Muscle layer of duodenum (tissue), 2 donors: ENCODE data around the gene LRRC25.
"Not testable (repeated sequence)": the region's sequence is repeated elsewhere in the genome, so short reads cannot be mapped to it uniquely, and the experiment has no call there.

Experiments used
- H3K27ac ChIP-seq: one replicate; pipeline ENCODE4 v1.7.0; 2013; ENCODE audit warnings: mild to moderate bottlenecking, low read length
- H3K27me3 ChIP-seq: one replicate; pipeline ENCODE4 v1.7.0; 2013; ENCODE audit warnings: low read depth, mild to moderate bottlenecking, control low read depth, low read length
- H3K36me3 ChIP-seq, 2 donors: one replicate each; pipeline ENCODE4 v1.7.0; 2013; ENCODE audit warnings: low read length in 2 of 2, control low read depth in 1 of 2, mild to moderate bottlenecking in 1 of 2; ENCODE audit not compliant: insufficient read depth in 2 of 2, control insufficient read depth in 1 of 2
- H3K4me1 ChIP-seq, 2 donors: one replicate each; pipeline ENCODE4 v1.7.0; 2013; ENCODE audit warnings: low read length in 2 of 2, mild to moderate bottlenecking in 2 of 2, control low read depth in 1 of 2, moderate library complexity in 1 of 2; ENCODE audit not compliant: insufficient read depth in 2 of 2, control insufficient read depth in 1 of 2
- H3K4me3 ChIP-seq, 2 donors: one replicate each; pipeline ENCODE4 v1.7.0; 2013; ENCODE audit warnings: low read length in 2 of 2, low read depth in 1 of 2, mild to moderate bottlenecking in 1 of 2
- H3K9me3 ChIP-seq, 2 donors: one replicate each; pipeline ENCODE4 v1.7.0; 2013; ENCODE audit warnings: low read length in 2 of 2, control low read depth in 1 of 2, mild to moderate bottlenecking in 1 of 2; ENCODE audit not compliant: control insufficient read depth in 1 of 2
- donor health status: healthy.

The LRRC25 gene

DNA sequence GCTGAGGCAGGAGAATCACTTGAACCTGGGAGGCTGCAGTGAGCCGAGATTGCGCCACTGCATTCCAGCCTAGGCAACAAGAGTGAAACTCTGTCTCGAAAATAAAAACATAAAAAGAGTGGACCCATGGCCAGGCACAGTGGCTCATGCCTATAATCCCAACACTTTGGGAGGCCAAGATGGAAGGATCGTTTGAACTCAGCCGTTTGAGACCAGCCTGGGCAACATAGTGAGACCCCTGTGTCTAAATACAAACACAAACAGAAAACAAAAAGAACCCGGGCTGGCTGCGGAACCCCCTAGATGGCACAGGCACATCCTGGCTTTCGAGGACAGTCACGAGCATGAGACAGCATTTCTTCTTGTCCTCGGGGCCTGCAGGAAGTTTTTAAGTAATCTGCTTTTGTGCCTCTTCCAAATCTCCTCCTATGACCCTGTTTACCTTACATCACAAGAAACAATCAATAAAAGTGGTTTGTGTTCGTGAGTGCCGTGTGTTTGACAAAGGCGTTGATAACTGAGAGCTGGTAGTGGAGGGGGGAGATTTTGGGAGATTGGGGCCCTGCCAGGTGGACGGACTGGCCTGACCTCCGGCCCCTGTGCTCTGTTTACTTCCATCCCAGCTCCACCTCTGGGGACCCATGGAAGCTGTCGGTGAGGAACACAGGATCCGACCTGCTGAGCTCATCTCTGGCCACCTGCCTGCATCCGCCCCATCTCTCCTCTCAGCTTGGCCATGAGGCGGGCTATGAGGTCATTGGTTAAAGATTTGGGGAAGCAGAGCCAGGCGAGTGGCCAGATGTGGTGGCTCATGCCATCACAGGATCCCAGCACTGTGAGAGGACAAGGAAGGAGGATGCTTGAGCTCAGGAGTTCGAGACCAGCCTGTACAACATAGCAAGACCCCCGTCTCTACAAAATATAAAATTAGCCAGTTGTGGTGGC lies 17.3 kb downstream of the LRRC25 start:
- Histone ChIP-seq H3K9me3 (no peaks in the 10 kb centered on the region), H3K27ac (peak overlapping the region; percentile 58), H3K36me3 (no peaks in the 10 kb centered on the region), H3K27me3 (no peaks in the 10 kb centered on the region), H3K4me3 (no peak overlapping the region), H3K4me1 (peaks cover 0 to 3% of the 10 kb centered on the region in 2 donors)

DNA sequence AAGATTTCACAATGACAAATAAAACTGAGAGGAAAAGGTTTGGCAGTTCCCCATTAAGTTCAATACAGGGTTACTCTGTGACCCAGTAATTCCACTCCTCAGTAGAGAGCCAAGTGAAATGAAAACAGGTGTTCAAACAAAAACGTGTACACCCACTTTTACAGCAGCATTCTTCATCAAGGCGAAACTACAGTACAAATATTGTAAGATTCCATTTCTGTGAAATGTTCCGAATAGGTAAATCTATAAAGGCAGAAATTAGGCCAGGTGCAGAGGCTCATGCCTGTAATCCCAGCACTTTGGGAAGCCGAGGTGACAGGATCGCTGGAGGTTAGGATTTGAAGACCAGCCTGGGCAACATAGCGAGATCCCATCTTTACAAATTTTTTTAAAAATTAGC lies 20.4 kb downstream of the LRRC25 start:
- Histone ChIP-seq H3K4me1 (peaks cover 9 to 11% of the 10 kb centered on the region in 2 donors), H3K27me3 (no peaks in the 10 kb centered on the region), H3K4me3 (no peak overlapping the region), H3K36me3 (no peaks in the 10 kb centered on the region), H3K9me3 (no peaks in the 10 kb centered on the region), H3K27ac (no peak overlapping the region)

DNA sequence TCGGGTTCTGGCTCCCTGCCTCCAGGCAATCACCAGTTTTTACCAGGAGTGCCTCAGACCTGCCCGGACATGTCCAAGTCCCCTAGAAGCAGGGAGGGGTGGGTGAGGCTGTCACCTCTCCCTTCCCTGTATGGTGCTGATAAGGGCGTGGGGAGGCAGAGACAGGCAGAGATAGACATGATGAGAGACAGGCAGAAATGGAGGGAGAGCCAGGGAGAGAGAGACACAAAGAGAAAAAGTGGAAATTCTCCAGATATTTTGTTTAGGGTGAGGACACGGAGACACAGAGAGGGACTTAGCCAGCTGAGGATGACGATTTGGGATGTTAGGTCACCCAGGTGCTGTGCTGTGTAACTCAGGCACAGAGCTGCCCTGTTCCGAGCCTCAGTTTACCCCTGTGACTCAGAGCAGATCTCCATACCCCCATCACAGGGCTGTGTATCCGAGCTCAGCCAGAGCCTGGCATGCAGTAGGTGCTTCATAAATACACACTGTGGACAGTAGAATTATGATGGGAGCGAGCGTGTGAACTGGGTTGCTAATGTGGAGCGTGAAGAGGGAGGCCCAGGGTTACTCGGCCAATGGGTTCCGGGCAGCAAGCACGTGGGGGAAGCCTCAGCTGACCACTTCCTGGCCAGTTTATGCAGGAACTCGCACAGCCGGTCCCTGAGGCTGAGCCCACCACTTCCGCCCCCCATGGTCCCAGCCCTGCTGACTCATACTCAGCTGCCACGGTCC lies 23.4 kb downstream of the LRRC25 start:
- H3K4me1 ChIP-seq: peaks cover 8 to 9% of the 10 kb centered on the region in 2 donors
- H3K27me3 ChIP-seq: no peaks in the 10 kb centered on the region
- H3K9me3 ChIP-seq: no peaks in the 10 kb centered on the region
- H3K36me3 ChIP-seq: no peaks in the 10 kb centered on the region
- H3K27ac ChIP-seq: peak overlapping the region; percentile 73
- peak overlapping the region in 1 of 2 donors; percentile 7 for H3K4me3 ChIP-seq

- peak overlapping the region; percentile 73 for H3K27ac ChIP-seq
- H3K9me3 ChIP-seq: no peaks in the 10 kb centered on the region
- no peaks in the 10 kb centered on the region for H3K27me3 ChIP-seq
- peak overlapping the region in 1 of 2 donors; percentile 7 for H3K4me3 ChIP-seq
- H3K4me1 ChIP-seq: peaks cover 8 to 9% of the 10 kb centered on the region in 2 donors
- H3K36me3 ChIP-seq: no peaks in the 10 kb centered on the region
Observed at GRCh38 chr19:18373407-18373891, 24.0 kb downstream of the LRRC25 start.

- no peak overlapping the region for H3K27ac ChIP-seq
Observed at GRCh38 chr19:18368504-18369222, 28.8 kb downstream of the LRRC25 start.

DNA sequence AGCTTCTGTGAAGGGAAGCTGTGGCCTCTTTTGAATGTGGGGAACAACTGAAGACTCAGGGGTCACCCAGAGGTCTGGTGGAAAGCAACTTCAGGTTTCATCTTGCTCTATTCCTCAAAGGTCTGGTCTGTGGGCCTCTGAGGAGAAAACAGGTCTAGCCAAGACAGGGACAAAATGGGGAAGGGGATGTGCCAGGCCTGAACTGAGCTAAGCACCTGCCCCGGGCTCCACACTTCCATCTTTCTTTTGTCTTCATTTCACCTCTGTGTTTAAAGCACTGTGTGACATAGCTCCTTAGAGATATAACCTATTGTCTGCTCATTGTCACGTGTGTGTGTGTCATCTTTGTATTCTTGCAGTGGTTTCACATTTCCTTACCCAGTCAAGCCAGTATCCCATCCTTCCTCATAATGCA lies 31.4 kb downstream of the LRRC25 start:
- Histone ChIP-seq H3K4me3 (no peak overlapping the region), H3K27me3 (no peaks in the 10 kb centered on the region), H3K27ac (peak overlapping the region; percentile 47), H3K36me3 (peaks cover 0 to 10% of the 10 kb centered on the region in 2 donors), H3K9me3 (no peaks in the 10 kb centered on the region), H3K4me1 (peaks cover 4 to 5% of the 10 kb centered on the region in 2 donors)

More at GRCh38 chr19:18368504-18369222, 28.8 kb downstream of the LRRC25 start:
- peaks cover 5 to 7% of the 10 kb centered on the region in 2 donors for H3K4me1 ChIP-seq
- no peaks in the 10 kb centered on the region for H3K9me3 ChIP-seq
- H3K27me3 ChIP-seq: no peaks in the 10 kb centered on the region
- H3K36me3 ChIP-seq: peaks cover 0 to 2% of the 10 kb centered on the region in 2 donors
- no peak overlapping the region for H3K4me3 ChIP-seq

GRCh38 chr19:18364826-18365528 lies 32.4 kb downstream of the LRRC25 start:
- H3K36me3 ChIP-seq: peaks cover 0 to 10% of the 10 kb centered on the region in 2 donors
- peak overlapping the region; percentile 47 for H3K27ac ChIP-seq
- no peaks in the 10 kb centered on the region for H3K9me3 ChIP-seq
- no peak overlapping the region for H3K4me3 ChIP-seq
- H3K4me1 ChIP-seq: peaks cover 4 to 5% of the 10 kb centered on the region in 2 donors
- H3K27me3 ChIP-seq: no peaks in the 10 kb centered on the region

DNA sequence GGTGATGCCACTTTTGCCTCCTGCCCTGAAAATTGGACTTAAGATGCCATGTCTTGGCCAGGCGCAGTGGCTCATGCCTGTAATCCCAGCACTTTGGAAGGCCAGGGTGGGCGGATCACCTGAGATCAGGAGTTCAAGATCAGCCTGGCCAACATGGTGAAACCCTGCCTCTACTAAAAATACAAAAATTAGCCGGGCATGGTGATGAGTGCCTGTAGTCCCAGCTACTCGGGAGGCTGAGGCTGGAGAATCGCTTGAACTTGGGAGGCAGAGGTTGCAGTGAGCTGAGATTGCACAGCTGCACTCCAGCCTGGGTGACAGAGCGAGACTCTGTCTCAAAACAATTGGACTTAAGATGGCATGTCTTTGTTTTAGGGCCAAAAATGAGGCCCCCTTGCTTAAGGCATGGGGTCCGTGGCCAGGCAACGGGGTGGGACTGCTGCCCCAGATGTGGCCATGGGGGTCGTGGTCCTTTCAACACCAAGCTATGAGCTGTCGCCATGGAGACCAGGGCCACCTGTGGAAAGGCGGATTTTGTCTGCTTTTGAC lies 33.1 kb downstream of the LRRC25 start:
- H3K36me3 ChIP-seq: peaks cover 6 to 10% of the 10 kb centered on the region in 2 donors
- H3K9me3 ChIP-seq, H3K27me3 ChIP-seq, H3K4me3 ChIP-seq, H3K4me1 ChIP-seq: not testable (repeated sequence)
- peak overlapping the region; percentile 47 for H3K27ac ChIP-seq

DNA sequence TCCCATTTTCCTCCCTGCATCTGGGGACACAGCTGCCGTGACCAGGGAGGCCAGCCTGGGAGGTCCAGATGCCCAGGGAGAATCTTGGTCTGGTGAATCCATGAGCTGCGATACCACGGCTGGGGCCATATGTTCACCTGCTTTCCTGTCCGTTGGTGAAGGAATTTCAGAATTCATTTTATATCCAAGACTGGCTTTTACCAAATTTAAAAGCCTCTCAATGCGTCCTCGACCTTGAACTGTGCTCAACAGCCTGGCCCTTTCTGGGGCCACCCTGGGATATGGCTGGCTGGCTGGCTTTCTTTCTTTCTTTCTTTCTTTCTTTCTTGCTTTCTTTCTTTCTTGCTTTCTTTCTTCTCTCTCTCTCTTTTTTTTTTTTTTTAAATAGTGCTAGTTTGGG lies 33.6 kb downstream of the LRRC25 start:
- H3K27ac ChIP-seq: no peak overlapping the region
- H3K27me3 ChIP-seq: no peaks in the 10 kb centered on the region
- peaks cover 10 to 11% of the 10 kb centered on the region in 2 donors for H3K36me3 ChIP-seq
- H3K4me1 ChIP-seq: peaks cover 4 to 5% of the 10 kb centered on the region in 2 donors
- no peak overlapping the region for H3K4me3 ChIP-seq
- no peaks in the 10 kb centered on the region for H3K9me3 ChIP-seq

- Histone ChIP-seq H3K36me3 (peaks cover 10 to 11% of the 10 kb centered on the region in 2 donors), H3K4me3 (no peak overlapping the region), H3K27me3 (no peaks in the 10 kb centered on the region), H3K27ac (no peak overlapping the region), H3K4me1 (peaks cover 4 to 5% of the 10 kb centered on the region in 2 donors), H3K9me3 (no peaks in the 10 kb centered on the region)
Observed at GRCh38 chr19:18362934-18363542, 34.4 kb downstream of the LRRC25 start.
